T-helper 1 cell (primary cell): ENCODE results near the gene SH3BP5L.
A peak's percentile ranks its signal among the peaks of the same experiment; 100 is the strongest.

Experiments used
- DNase-seq, 5 donors: peaks; one replicate each; pipeline ENCODE4 v3.0.0-alpha.2; 2012 to 2020
- total RNA-seq, 4 donors: gene quantifications; one replicate each; lab custom pipeline; 2026; lab: John Stamatoyannopoulos, UW

SH3BP5L gene
- total RNA-seq = 13.2 to 31.5 (median 26.4) reads per million in 4 donors

- peak; percentile 74 to 97 (median 85) for DNase-seq
These were observed at the start of gene SH3BP5L for GRCh38 chr1:248825909-248826760. TSS of gene SH3BP5L (minus strand) at chr1:248825915. CDS start at chr1:248824935, 980 bp downstream.

- DNase-seq = peak; percentile 52 to 84 (median 70)
These were observed 48.3 kb upstream of the SH3BP5L start for GRCh38 chr1:248873993-248874533.

GRCh38 chr1:248873409-248873992 lies 47.8 kb upstream of the SH3BP5L start:
- peak; percentile 67 to 92 (median 87) for DNase-seq

- peak in 3 of 5 donors; percentile 14 to 54 (median 33) for DNase-seq
These were observed 47.2 kb upstream of the SH3BP5L start for GRCh38 chr1:248872752-248873408.

GRCh38 chr1:248871837-248872401 lies 46.2 kb upstream of the SH3BP5L start:
- DNase-seq = no peak

- peak; percentile 66 to 81 (median 76) for DNase-seq
These were observed 37.5 kb upstream of the SH3BP5L start for GRCh38 chr1:248862998-248863881.

- no peak for DNase-seq
These were observed 36.9 kb upstream of the SH3BP5L start for GRCh38 chr1:248862695-248862997.

- DNase-seq = no peak
These were observed 35.9 kb upstream of the SH3BP5L start for GRCh38 chr1:248861616-248862015.

GRCh38 chr1:248860007-248860406 lies 34.3 kb upstream of the SH3BP5L start:
- no peak for DNase-seq

- DNase-seq = peak; percentile 95 to 98 (median 96)
These were observed 33.5 kb upstream of the SH3BP5L start, which contains the start of gene ZNF692 for GRCh38 chr1:248858891-248859889. TSS of gene ZNF692 (minus strand) at chr1:248859085. CDS start at chr1:248858309, 776 bp downstream.

- DNase-seq = peak in 1 of 5 donors; percentile 51
These were observed 32.6 kb upstream of the SH3BP5L start for GRCh38 chr1:248858096-248858890.

- no peak for DNase-seq
These were observed 32.0 kb upstream of the SH3BP5L start for GRCh38 chr1:248857749-248858095.

- no peak for DNase-seq
These were observed 31.5 kb upstream of the SH3BP5L start for GRCh38 chr1:248857201-248857600.

GRCh38 chr1:248856176-248856575 lies 30.5 kb upstream of the SH3BP5L start:
- DNase-seq = no peak

- DNase-seq = no peak
These were observed 29.9 kb upstream of the SH3BP5L start for GRCh38 chr1:248855580-248855979.

GRCh38 chr1:248853663-248854375 lies 28.1 kb upstream of the SH3BP5L start:
- no peak for DNase-seq

- no peak for DNase-seq
These were observed 27.0 kb upstream of the SH3BP5L start for GRCh38 chr1:248852481-248853405.

- DNase-seq = no peak
These were observed 25.7 kb upstream of the SH3BP5L start for GRCh38 chr1:248851390-248851789.
